Transverse colon (tissue), 4 donors: Measurements from ENCODE around the gene UBE2O. TPM values are rescaled to one million over a fixed set of nuclear protein-coding genes. Genes with fewer than 3 reads are reported as not detected.
A peak's percentile ranks its signal among the peaks of the same experiment; 100 is the strongest.

ENCODE experiments used
- DNase-seq: peaks from one replicate; pipeline ENCODE4 v3.0.0-alpha.2; 2019
- H3K27ac ChIP-seq, 4 donors: fragments of 200-600 bp; sonication (generic); 2 replicates each; pipeline ENCODE4 v1.5.1; 2016 to 2018; ENCODE audit warnings: inconsistent platforms in 4 of 4
- H3K27me3 ChIP-seq: fragments of 200-600 bp; sonication (generic); 2 replicates; pipeline ENCODE4 v1.5.1; 2017; ENCODE audit warnings: inconsistent platforms
- H3K36me3 ChIP-seq, 4 donors: fragments of 200-600 bp; sonication (generic); 2 replicates each; pipeline ENCODE4 v1.5.1; 2017 to 2019; ENCODE audit warnings: inconsistent platforms in 4 of 4
- H3K4me1 ChIP-seq, 4 donors: fragments of 200-600 bp; sonication (generic); 2 replicates each; pipeline ENCODE4 v1.5.1; 2017 to 2020; ENCODE audit warnings: inconsistent platforms in 4 of 4
- H3K4me3 ChIP-seq, 4 donors: fragments of 200-600 bp; sonication (generic); 1 replicate in 1 of 4; 2 replicates in 3 of 4; pipeline versions ENCODE4 v1.5.1 to v1.6.1; 2017 to 2019; ENCODE audit warnings: inconsistent platforms in 4 of 4
- H3K9me3 ChIP-seq, 2 donors: fragments of 200-600 bp; sonication (generic); 2 replicates each; pipeline ENCODE4 v1.5.1; 2017 to 2019; ENCODE audit warnings: inconsistent platforms in 2 of 2
- EP300 ChIP-seq: sonication (generic); formaldehyde crosslinking; IDR thresholded peaks from one replicate; pipeline ENCODE4 v1.6.1; 2017; ENCODE audit warnings: antibody characterized with exemption, low read depth
- POLR2A ChIP-seq: fragments of 450-650 bp; IDR thresholded peaks from one replicate; pipeline ENCODE4 v1.6.1; 2016; ENCODE audit warnings: antibody characterized with exemption, mild to moderate bottlenecking, moderate library complexity
- POLR2AphosphoS5 ChIP-seq, 3 donors: sonication (generic); formaldehyde crosslinking; IDR thresholded peaks; one replicate each; pipeline ENCODE4 v1.6.1; 2016; ENCODE audit warnings: antibody characterized with exemption in 3 of 3
- WGBS, 2 donors: methylation state at CpG; one replicate each; pipeline ENCODE4 v1.1.5; 2018; ENCODE audit warnings: low coverage in 1 of 2; 5-methylcytosine and 5-hydroxymethylcytosine counted together
- in situ Hi-C, 4 donors: fragments of 200-750 bp; cut with MboI; loops; one replicate each; pipeline versions ENCODE4 v1.15.0 to v1.15.1; 2017; ENCODE audit warnings: low sequenced_read_pairs in 3 of 4, low pct_ligation_motif_present in 1 of 4, low pct_unique_long_range_greater_than_20kb in 1 of 4
- intact Hi-C: fragments of 100-400 bp; cut with DNase I; formaldehyde crosslinking; loops from one replicate; pipeline ENCODE4 v1.15.1; 2023; ENCODE audit warnings: low total_unique reads
- total RNA-seq, 4 donors: library from RNA; depleted of rRNA; stranded (reverse); fragments of >200 nt; gene quantifications; one replicate each; pipeline ENCODE4 v1.1.0, GENCODE V29; 2016
- TF ChIP-seq, protein P1 (sequence below), 5 experiments: fragments of 200-600 bp in 3 of 5; fragments of 450-650 bp in 2 of 5; sonication (generic) in 3 of 5; IDR thresholded peaks; 1 replicate in 2 of 5; 2 replicates in 3 of 5; pipeline ENCODE4 v1.5.1; 2016 to 2017; ENCODE audit warnings: antibody characterized with exemption in 5 of 5, inconsistent platforms in 3 of 5, mild to moderate bottlenecking in 2 of 5, moderate library complexity in 1 of 5

The UBE2O gene
- total RNA-seq, 4 donors from 2014 or later, result 9.8 to 28.8 (median 15.9) TPM

DNA sequence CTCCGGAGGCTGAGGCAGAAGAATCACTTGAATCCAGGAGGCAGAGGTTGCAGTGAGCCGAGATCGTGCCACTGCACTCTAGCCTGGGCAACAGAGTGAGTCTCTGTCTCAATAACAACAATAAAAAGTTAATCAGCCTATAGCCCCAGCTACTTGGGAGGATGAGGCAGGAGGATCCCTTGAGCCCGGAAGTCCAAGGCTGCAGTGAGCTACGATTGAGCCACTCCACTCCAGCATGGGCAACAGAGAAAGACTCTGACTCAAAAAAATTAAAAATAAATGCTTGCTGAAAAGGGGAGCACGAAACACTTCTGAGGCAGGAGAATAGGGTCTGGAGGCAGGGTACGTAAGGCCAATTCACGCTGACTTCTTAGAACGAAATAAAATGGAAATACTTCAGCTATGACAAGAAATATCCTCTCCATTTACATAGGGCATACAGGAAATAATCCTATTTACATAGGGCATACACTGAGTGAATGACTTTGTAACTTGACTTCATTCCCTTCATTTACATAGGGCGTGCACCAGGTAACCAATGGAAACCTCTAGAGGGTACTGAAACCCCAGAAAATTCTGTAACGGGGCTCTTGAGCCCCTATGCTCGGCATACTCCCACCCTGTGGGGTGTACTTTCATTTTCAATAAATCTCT is 96.0 kb downstream of the UBE2O start:
- Histone ChIP-seq H3K27ac (peak overlapping the region; percentile 39 to 75 (median 66)), H3K4me1 (peaks cover 7 to 30% (median 16%) of the 10 kb centered on the region in 4 donors), H3K9me3 (no peaks in the 10 kb centered on the region), H3K27me3 (no peaks in the 10 kb centered on the region), H3K4me3 (peak overlapping the region in 1 of 4 donors; percentile 21), H3K36me3 (no peaks in the 10 kb centered on the region)
- TF ChIP-seq POLR2A, result peak; percentile 15
- TF ChIP-seq EP300, result no peak
- no peak for TF ChIP-seq POLR2AphosphoS5 (IDR thresholded peaks at IDR 0.05)
- DNase-seq, result peak; percentile 18
- in situ Hi-C loops (no loop called here), intact Hi-C loops (no loop called here)
- 44 to 54% methylated on average over 6 to 12 of the region's 12 CpGs for WGBS, 2 donors

- intact Hi-C loops (no loop called here), in situ Hi-C loops (no loop called here)
- 50 to 70% methylated on average over 4 to 13 of the region's 13 CpGs for WGBS, 2 donors
- TF ChIP-seq POLR2AphosphoS5 (IDR thresholded peaks at IDR 0.05) (no peak), POLR2A (no peak), EP300 (no peak)
- TF ChIP-seq, protein P1, sequence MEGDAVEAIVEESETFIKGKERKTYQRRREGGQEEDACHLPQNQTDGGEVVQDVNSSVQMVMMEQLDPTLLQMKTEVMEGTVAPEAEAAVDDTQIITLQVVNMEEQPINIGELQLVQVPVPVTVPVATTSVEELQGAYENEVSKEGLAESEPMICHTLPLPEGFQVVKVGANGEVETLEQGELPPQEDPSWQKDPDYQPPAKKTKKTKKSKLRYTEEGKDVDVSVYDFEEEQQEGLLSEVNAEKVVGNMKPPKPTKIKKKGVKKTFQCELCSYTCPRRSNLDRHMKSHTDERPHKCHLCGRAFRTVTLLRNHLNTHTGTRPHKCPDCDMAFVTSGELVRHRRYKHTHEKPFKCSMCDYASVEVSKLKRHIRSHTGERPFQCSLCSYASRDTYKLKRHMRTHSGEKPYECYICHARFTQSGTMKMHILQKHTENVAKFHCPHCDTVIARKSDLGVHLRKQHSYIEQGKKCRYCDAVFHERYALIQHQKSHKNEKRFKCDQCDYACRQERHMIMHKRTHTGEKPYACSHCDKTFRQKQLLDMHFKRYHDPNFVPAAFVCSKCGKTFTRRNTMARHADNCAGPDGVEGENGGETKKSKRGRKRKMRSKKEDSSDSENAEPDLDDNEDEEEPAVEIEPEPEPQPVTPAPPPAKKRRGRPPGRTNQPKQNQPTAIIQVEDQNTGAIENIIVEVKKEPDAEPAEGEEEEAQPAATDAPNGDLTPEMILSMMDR (IDR thresholded peaks at IDR 0.05), result no peak
- Histone ChIP-seq H3K27me3 (no peaks in the 10 kb centered on the region), H3K27ac (no peak overlapping the region), H3K36me3 (no peaks in the 10 kb centered on the region), H3K4me3 (peak overlapping the region in 2 of 4 donors; percentile 72 to 90), H3K4me1 (peaks cover 7 to 38% (median 17%) of the 10 kb centered on the region in 4 donors), H3K9me3 (no peaks in the 10 kb centered on the region)
- no peak for DNase-seq
These were observed 98.1 kb downstream of the UBE2O start for GRCh38 chr17:76354747-76355310.

GRCh38 chr17:76354317-76354729 is 98.6 kb downstream of the UBE2O start:
- intact Hi-C loops, result no loop called here
- in situ Hi-C loops, result no loop called here
- 0 to 8% methylated on average over 4 to 18 of the region's 18 CpGs for WGBS, 2 donors

DNA sequence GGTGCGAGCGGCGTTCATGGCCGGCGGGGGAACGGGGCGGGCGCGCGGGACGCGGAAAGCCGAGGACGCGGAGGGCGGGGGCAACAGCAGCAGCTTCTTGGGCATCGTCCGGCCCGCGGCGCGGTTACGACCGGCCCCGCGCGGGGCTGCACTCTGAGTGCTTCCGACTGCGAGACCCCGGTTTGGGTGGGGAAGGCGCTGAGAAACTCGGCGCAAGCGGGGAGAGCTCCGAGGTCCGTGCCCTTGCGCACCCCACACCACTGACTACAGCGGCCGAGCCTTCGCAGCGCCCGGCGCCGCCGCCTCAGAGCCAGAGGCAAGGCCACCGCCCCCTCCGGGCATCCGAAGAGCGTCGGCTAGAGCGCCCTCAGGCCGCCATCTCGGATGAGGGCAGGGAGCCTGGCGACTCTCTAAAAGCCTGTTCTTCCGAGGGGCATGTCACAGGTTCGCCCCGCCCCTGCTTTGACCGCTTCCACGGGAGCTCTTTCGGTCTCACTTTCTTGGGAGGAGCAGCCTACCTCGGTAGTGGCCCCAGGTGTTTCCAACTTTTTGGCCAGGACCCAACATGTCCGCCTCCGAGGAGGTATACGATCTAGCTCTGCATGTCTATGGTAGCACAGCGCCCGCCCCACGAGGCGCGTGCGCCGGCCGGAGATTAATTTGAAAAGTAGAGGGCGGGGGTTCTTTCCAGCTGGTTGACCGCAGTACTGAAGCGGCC is 99.2 kb downstream of the UBE2O start, which contains the start of gene PRPSAP1:
TSS of gene PRPSAP1 (minus strand) at position 318 of the 718 bp plus-strand sequence. CDS start at position 105, 213 bp downstream.
- Histone ChIP-seq H3K27ac (peak within 1 kb of the TSS; percentile 86 to 92 (median 91)), H3K9me3 (no peaks in the 10 kb centered on the region), H3K36me3 (no peaks in the 10 kb centered on the region), H3K4me1 (peaks cover 7 to 38% (median 17%) of the 10 kb centered on the region in 4 donors), H3K27me3 (no peaks in the 10 kb centered on the region), H3K4me3 (peak within 1 kb of the TSS; percentile 72 to 99 (median 88))
- in situ Hi-C loops (no loop called here), intact Hi-C loops (no loop called here)
- TF ChIP-seq POLR2AphosphoS5 (IDR thresholded peaks at IDR 0.05) (peak; percentile 87 to 93 (median 88)), EP300 (no peak), POLR2A (peak; percentile 91)
- TF ChIP-seq, protein P1 (IDR thresholded peaks at IDR 0.05), result peak; percentile 39 to 66 (median 49)
- peak; percentile 88 for DNase-seq
- 0 to 2% methylated on average over 3 to 12 of the region's 75 CpGs for WGBS, 2 donors

More at GRCh38 chr17:76354317-76354729, 98.6 kb downstream of the UBE2O start:
- Histone ChIP-seq H3K4me3 (peak overlapping the region; percentile 43 to 90 (median 78)), H3K36me3 (no peaks in the 10 kb centered on the region), H3K4me1 (peaks cover 7 to 38% (median 17%) of the 10 kb centered on the region in 4 donors), H3K27ac (peak overlapping the region; percentile 86 to 92 (median 91)), H3K27me3 (no peaks in the 10 kb centered on the region), H3K9me3 (no peaks in the 10 kb centered on the region)
- TF ChIP-seq POLR2AphosphoS5 (IDR thresholded peaks at IDR 0.05), result no peak
- no peak for TF ChIP-seq EP300
- TF ChIP-seq POLR2A, result no peak
- DNase-seq, result no peak
